GM12865 (cell line): Measurements from ENCODE around the gene HTR4.

ENCODE experiments used
- DNase-seq: peaks from one replicate; pipeline ENCODE4 v3.0.0; 2010; ENCODE audit warnings: low read depth
- H3K4me3 ChIP-seq: 2 replicates; pipeline ENCODE4 v1.5.1; 2011; ENCODE audit warnings: mild to moderate bottlenecking, low read depth, low read length, control low read depth
- CTCF ChIP-seq: IDR thresholded peaks from 2 replicates; pipeline ENCODE4 v1.5.1; 2011; ENCODE audit warnings: low read length, control low read depth, low read depth, inconsistent platforms; ENCODE audit not compliant: insufficient read depth; ENCODE audit errors: missing control alignments

HTR4 gene

DNA sequence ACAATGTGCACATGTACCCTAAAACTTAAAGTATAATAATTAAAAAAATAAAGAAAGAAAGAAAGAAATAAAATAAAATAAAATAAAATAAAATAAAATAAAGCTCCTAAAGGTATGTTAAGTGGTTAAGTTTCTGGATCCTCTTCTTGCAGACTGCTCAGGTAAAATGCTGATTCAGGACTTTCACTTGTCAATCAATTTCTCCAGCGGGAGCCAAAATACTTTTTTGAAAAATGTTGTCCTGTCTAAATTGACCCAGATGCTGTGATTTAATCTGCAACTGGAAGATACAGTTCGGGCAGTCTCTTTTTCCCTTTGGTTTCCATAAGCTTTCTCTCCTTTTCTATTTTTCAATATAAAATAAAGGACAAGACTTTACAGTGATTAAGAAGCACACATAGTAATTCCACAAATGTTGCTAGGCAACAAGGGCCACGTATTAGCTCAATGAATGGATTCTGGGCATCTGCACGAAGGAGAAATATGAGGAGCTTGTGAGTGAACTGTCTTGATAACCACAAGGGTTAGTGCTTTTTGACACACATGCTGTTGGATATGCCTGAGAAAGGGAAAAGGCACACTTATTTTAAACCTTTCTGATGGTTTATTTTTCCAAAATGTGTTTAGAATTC lies 38.6 kb downstream of the HTR4 start:
- H3K4me3 ChIP-seq: no peak overlapping the region
- TF ChIP-seq CTCF: no peak
- DNase-seq: no peak

GRCh38 chr5:148607406-148607805 lies 46.9 kb downstream of the HTR4 start:
- no peak for DNase-seq
- H3K4me3 ChIP-seq: no peak overlapping the region
- no peak for TF ChIP-seq CTCF

- no peak overlapping the region for H3K4me3 ChIP-seq
- no peak for TF ChIP-seq CTCF
- DNase-seq: no peak
Observed at GRCh38 chr5:148606296-148606695, 48.0 kb downstream of the HTR4 start.

- DNase-seq: no peak
- no peak overlapping the region for H3K4me3 ChIP-seq
- no peak for TF ChIP-seq CTCF
Observed at GRCh38 chr5:148599187-148599586, 55.1 kb downstream of the HTR4 start.

DNA sequence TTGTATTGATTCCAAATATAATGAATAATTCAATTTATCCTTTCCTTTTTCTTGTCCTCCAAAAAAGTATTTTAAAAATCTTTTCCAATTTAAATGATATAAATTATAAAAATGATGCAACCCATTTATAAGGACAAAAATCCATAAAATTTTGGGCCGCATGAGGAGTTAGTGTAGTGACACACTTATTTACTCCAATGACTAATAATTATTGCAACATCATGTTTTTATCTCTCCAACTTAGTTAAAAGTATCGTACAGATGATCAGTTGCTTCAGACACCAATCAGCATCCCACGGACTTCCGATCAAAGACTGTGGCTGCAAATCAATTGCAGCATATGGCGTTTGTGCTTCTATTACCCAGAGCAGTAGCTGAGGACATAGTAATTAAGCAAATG lies 58.6 kb downstream of the HTR4 start:
- no peak for DNase-seq
- no peak overlapping the region for H3K4me3 ChIP-seq
- TF ChIP-seq CTCF: no peak

GRCh38 chr5:148586796-148587195 lies 67.5 kb downstream of the HTR4 start:
- H3K4me3 ChIP-seq: no peak overlapping the region
- no peak for TF ChIP-seq CTCF
- DNase-seq: no peak

DNA sequence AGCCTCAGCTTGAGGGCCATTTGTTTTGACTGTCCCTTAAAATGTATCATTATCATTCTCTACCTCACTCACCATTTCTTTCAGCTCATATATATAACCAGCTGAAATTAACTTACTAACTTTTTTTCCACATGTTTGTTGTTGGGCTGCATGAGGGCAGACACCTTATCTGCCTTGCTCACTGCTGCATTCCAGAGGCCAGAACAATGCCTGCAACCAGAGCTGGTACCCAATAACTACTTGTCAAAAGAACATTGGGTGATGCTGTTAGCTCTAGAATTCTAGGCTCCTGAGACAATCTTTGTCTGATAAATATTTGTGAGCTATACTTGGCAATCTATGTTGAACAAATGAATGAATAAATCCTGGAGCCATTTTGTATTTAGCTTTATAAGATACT lies 68.3 kb downstream of the HTR4 start:
- DNase-seq: no peak
- TF ChIP-seq CTCF: no peak
- H3K4me3 ChIP-seq: no peak overlapping the region
